HG03520 (cell line): ENCODE measurements around the gene ADAMTS5.

Experiments
- ATAC-seq: cut with Tn5 transposase; IDR thresholded peaks from one replicate; pipeline ENCODE4 v1.9.1; 2021; ENCODE audit warnings: mild to moderate bottlenecking, moderate library complexity; ENCODE audit not compliant: unreplicated experiment

ADAMTS5 gene

DNA sequence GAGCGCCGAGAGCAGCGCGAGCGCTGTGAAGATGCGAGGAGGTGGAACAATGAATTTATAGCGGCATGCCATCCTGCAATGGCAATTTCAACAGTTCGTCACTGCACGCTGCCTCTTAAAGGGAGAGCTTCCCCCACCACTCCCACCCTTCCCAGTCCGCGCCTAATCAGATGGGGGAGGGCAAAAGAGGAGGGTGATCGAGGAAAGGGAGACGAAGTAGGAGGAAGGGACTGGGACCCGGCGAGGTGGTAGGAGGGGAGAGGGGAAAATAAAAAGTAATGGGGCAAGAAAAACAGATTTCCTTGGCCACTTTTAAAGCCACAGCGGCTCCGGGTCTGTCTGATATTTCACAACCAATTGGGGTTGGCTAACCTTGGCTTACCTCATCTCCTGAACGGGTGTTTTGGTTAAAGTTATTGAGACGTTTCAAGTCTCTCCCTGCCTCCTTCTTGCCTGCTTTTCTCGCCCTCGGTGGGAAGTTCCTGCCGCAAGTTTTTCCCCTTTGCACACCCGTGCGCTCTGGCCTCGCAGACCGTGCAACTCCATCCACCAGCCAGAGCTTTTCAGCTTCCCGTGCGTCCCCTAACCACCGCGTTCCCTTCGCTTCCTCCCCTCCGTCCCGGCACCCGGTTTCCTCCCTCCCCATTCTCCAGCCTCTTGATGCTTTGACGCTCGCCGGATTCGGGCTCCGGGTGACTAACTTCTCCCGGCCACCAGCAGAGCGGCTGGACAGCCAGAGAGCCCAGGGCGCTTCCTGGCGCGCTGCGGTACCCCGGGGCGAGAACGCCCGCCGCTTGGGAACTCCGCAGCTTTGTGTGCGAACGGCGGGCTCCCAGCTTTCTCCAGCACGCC is at the start of gene ADAMTS5:
TSS of gene ADAMTS5 (minus strand) at position 27 of the 852 bp plus-strand sequence. CDS start 697 bp downstream, outside the sequence.
- ATAC-seq = no peak

DNA sequence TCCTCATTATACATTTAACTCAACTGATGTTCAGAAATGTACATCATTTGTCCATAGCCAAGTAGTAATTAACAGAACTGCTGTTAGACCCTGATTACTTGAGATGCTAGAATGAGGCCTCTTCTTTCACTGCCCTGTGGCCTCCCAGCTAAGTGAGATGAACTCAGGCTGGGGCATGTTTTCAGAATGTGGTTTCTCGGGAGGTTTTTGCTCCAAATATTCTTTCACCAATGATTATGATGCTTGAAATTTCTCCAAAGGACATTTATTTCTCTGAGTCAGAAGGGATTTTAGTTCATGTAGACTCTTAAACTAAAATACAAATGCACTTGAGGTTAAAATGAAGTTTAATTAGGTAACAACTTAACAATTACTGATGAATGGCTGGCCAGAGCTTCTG is 34.6 kb upstream of the ADAMTS5 start:
- no peak for ATAC-seq

DNA sequence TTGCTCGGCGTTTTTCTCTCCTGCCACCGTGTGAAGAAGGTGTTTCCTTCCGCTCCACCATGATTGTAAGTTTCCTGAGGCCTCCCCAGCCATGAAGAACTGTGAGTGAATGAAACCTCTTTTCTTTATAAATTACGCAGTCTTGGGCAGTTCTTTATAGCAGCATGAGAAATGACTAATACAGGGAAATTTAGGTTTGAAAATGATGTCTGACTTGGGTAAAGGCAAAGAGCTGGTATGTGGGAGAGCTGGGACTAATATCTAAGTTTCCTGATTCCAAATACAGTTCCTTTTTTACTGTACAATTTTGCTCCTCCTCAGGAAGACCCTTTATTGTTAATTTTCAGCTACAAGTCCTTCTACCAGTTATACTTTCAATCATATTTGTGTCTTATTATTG is 16.7 kb upstream of the ADAMTS5 start:
- no peak for ATAC-seq

- ATAC-seq = no peak
Measured at GRCh38 chr21:26982767-26983166, 15.9 kb upstream of the ADAMTS5 start.

DNA sequence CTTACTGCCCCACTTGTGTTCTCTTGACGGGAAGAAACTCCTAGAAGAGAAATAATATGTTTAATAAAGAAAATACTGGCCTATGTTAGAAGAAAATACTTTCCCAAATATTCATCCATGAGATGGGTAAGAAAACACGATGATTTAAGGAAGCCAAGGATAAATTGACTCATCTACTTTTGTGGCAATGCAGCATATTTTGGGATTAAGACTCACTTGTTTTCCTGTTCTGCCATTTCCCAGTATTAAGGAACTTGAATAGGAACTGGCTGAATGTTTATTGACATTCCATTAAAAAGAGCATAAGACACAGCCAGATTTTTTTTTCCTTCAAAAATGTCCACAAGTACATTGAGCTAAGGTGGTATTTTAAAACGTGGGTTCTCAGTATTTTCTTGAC is 10.9 kb upstream of the ADAMTS5 start:
- no peak for ATAC-seq

GRCh38 chr21:26973226-26973625 is 6.3 kb upstream of the ADAMTS5 start:
- no peak for ATAC-seq

DNA sequence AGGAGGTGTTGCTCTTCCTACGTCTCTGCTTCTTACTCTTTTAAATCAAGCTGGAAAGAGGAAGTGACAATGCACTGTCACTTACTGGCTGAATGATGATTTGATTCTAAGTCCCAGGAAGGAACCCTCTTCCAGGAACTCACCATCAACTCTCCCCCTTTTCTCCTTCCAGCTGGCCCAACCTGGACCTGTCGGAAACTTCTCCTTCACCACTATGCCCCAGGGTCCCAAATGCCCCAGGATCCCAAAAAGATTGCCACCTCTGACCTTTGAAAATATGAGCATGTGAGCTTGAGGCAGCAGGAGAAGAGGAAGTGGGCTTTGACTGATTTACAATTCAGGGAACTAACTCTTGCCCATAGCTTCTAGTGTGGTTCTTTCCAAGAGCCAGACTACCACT is 5.3 kb upstream of the ADAMTS5 start:
- no peak for ATAC-seq

DNA sequence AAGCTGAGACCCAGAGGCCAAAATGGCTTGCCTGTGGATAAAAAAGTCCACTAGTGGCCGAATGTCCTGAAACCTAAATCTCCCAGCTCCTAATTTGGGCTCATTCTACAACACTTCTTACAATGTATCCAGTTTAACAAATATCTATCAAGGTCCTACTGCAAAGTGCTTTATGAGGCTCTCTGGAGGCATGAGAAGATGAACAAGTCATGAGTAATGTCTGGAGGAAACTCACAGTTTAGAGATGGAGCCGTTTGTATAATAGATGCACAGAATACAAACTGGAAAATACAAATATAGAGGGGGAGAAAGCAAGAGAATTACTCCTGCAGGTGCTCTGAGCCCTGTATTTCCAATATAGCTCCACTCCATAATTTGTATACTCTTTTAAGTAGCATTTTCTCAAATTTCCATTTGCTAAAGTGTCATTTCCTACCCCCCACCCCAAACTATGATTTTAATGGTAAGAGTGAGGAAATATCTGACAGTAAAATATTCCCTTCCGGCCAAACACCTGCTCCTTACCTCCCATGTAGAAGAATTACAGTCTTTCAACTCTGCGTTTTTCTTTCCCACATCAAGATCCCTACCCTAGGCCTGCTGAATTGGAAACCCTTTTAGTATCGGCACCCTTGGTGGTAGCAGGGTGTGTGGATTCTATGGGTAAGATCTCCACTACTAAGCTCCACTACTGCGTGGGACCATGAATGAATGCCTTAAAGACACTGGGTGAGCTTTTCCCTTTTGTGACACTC is 3.3 kb upstream of the ADAMTS5 start:
- no peak for ATAC-seq

- no peak for ATAC-seq
Measured at GRCh38 chr21:26966649-26967061, 233 bp downstream of the ADAMTS5 start.

DNA sequence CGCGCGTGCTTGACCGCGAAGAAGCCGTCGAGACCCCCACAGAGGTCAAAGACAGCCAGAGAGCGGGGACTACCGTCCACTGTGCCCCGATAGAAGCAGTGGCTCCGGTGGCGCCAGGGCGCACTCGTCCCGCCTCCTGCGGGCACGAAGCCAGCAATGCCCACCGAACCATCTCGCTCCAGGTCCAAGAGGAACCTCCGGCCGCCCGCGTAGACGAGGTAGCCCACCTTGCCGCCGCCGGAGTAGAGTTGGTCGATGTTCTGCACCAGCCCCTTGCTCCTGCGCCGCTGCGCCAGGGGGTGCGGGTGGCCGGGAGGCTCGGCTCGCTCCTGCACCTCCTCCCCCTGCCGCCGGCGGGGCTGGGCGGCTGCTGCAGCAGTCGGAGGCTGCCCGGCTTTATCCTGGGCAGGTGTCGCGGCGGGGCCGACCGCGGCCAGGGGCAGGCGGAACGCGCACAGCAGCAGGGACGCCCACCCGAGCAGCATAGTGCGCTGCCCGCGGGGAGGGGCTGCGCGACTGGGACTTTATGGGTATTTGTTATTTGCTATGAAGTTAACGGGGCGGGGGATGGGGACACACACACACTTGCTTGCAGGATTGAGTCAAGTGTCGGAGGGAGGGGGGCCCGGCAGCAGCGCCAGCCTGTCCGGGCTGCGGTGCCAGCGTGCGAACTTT is 844 bp downstream of the ADAMTS5 start:
- no peak for ATAC-seq

DNA sequence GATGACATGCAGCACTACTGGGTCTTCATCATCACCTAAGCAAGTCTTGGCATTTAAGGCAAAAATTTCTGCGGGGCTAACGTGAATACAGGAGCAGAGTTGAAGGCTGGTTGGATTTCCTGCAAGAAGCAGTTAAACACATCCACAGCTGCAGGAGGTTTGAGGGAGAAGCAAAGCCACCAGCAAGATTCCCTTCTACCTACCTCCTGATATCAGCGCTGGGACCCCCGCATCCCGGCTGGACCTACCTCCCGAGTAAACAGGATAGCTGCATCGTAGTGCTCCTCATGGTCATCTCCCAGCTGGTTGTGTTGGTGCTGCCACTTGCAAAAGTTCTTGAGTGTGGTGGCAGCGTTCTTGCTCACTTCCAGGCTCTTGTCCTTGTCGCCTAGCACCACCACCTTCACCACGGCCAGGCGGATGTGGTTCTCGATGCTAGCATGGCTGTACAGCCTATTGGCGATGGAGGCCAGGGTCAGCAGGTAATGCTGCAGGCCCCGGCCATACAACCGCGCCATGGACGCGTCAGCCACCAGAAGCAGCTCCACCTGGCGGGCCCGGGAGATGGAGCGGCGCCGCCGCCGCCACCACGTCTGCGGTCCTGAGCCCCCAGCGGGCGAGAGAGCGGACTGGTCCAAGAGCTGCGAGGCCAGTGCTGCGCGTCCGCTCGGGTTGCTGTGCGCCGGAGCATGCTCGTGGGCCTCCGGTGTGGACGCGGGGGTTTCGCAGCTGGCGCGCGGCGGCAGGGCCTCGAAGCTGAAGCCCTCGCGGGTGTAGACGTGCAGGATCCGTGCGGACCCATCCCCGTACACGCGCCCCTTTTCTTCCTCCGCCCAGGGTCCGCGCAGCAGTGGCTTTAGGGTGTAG is 1.6 kb downstream of the ADAMTS5 start:
- ATAC-seq = no peak

DNA sequence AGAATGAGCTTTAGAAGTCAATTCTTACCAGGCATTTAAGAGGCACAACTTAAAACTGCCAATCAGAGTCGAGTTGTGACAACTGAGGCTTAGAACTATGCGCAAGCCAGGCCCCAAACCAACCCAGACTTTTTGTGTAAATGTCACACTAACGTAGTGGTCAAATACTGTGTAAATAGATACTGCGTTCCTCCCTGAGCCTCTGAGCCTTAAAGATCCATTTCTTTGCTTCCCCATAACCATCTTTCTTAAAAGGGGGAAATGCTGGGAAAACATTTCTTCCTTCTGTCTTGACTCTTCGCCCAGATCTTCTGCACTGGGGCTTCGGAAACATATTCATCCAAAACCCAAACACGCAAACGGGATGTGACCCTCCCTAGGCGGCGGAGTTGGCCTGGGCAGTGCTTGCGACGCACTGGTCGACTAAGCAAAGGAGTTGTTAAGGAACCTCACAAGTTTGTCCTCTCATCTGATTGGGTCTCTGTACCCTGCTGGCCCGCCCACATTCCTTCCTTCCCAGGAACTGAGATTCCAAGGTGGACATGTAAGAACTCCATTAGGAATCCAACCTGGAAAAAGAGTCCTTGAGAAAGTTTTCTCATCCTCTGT is 2.6 kb downstream of the ADAMTS5 start:
- no peak for ATAC-seq

DNA sequence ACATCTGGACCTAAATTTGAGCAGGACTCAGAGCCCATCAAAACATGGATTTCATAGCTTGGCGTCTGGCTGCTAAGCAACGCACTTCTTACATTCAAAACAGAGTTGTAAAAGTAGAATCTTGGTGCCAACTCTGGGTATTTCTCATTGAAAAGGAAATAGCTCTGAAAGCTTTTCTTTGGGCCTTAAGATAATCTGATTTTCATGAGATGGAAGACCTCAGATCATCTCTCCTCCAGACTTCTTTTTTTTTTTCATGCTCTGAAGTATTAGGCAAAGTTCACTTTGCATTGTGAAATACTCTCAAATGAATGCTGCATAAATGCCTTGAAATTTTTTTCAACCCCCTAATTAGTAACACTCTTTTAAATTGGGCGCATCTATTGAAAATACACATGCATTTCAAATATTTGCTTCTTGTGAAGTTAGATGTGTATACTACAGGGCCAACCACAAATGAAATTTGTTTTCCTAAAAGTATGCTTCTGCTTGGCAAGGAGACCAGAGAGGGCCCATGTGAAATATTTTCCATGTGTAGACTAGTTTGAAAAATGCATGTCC is 4.2 kb downstream of the ADAMTS5 start:
- no peak for ATAC-seq

- no peak for ATAC-seq
Measured at GRCh38 chr21:26961698-26962097, 5.2 kb downstream of the ADAMTS5 start.

GRCh38 chr21:26958788-26959187 is 8.1 kb downstream of the ADAMTS5 start:
- no peak for ATAC-seq

GRCh38 chr21:26956813-26957212 is 10.1 kb downstream of the ADAMTS5 start:
- ATAC-seq = no peak

DNA sequence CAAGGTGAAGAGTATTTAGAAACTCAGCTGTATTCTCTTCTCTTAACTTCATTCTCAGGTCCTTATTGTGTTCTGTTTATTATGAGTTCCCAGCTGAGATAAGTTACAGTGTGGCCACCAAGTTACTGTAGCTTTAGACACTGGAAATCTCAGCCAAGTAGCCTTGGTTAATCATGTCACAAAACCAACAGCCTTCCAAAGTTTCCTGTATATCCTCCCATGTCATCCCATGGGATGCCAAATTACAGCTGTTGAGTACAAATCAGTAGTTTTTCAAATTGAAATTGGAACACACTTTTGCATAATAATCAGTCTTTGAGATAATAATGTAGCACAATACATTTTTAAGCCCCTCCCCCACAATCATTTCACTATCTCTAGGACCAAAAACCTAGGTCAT is 10.7 kb downstream of the ADAMTS5 start:
- no peak for ATAC-seq

GRCh38 chr21:26954662-26955121 is 12.2 kb downstream of the ADAMTS5 start:
- ATAC-seq = no peak

DNA sequence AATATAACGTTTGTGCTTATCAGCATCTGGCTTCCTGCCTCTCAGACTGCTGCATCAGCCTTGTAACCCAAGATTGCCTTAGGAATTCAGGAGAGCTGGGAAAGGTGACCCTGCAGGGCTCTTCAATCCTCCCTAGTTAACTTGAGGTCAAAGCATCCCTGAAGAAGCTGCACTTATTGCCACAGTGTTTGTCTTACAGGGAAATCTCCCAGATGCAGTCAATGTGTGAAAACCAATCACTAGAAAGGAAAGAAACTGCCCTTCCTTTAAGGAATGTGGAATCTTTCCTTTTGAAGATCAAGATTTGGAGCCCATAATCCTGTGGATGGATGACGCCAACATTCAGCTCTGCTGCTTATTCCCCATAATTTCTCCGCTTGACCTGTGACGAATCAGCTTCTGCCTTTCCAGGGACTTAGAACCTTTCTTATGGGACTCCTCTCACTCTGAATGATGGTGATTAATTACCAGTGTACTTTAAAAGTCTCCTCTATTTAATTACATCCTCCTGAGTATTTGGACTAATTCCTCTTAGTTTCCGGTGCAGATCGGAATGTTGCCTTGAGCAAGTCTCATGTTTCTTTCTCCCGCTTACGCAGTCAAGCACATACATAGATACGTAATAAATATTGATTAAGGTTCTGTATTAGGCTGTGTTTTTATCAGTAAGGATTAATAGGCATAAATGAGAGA is 14.4 kb downstream of the ADAMTS5 start:
- no peak for ATAC-seq
